Bronchial epithelial cell (primary cell): ENCODE measurements around the gene LSM4. TPM values are rescaled to one million over a fixed set of nuclear protein-coding genes. Genes with fewer than 3 reads are reported as not detected.

Experiments used
- DNase-seq: peaks from one replicate; pipeline ENCODE4 v3.0.0-alpha.2; 2010; ENCODE audit warnings: low read depth
- FAIRE-seq: peaks from 2 replicates; lab custom pipeline; 2011; peaks lifted over from hg19 to GRCh38; lab: Jason Lieb, UNC
- H3K27me3 ChIP-seq: 2 replicates; pipeline ENCODE4 v1.5.1; 2011; ENCODE audit warnings: low read length; ENCODE audit not compliant: control insufficient read depth, insufficient read depth
- H3K36me3 ChIP-seq: 2 replicates; pipeline ENCODE4 v1.5.1; 2011; ENCODE audit warnings: low read length; ENCODE audit not compliant: control insufficient read depth, insufficient read depth
- H3K4me3 ChIP-seq: 2 replicates; pipeline ENCODE4 v1.5.1; 2011; ENCODE audit warnings: mild to moderate bottlenecking, low read depth, low read length, control low read depth
- CTCF ChIP-seq: IDR thresholded peaks from 2 replicates; pipeline ENCODE4 v1.5.1; 2011; ENCODE audit warnings: mild to moderate bottlenecking, moderate library complexity, low read length, control low read depth, inconsistent platforms; ENCODE audit not compliant: insufficient read depth, severe bottlenecking
- total RNA-seq: library from RNA; depleted of rRNA; stranded (reverse); fragments of >200 nt; gene quantifications from 2 replicates; pipeline ENCODE4 v1.2.1, GENCODE V29; 2014

Gene LSM4
- total RNA-seq, 1 donor from 2014 or later = 208 TPM

GRCh38 chr19:18310966-18311365, 11.9 kb downstream of the LSM4 start:
- DNase-seq (no peak), FAIRE-seq (no peak)
- Histone ChIP-seq H3K36me3 (peaks cover 28% of the 10 kb centered on the region), H3K27me3 (no peaks in the 10 kb centered on the region), H3K4me3 (no peak overlapping the region)
- no peak for TF ChIP-seq CTCF

- no peaks in the 10 kb centered on the region for H3K27me3 ChIP-seq
- TF ChIP-seq CTCF = no peak
- H3K36me3 ChIP-seq = peaks cover 26% of the 10 kb centered on the region
- no peak for FAIRE-seq
- H3K4me3 ChIP-seq = no peak overlapping the region
- DNase-seq = no peak
Measured at GRCh38 chr19:18310118-18310909, 12.6 kb downstream of the LSM4 start.

- Histone ChIP-seq H3K27me3 (no peaks in the 10 kb centered on the region), H3K4me3 (no peak overlapping the region), H3K36me3 (peaks cover 26% of the 10 kb centered on the region)
- FAIRE-seq (no peak), DNase-seq (no peak)
- no peak for TF ChIP-seq CTCF
Measured at GRCh38 chr19:18309525-18310064, 13.3 kb downstream of the LSM4 start.

- Histone ChIP-seq H3K27me3 (no peaks in the 10 kb centered on the region), H3K4me3 (no peak overlapping the region), H3K36me3 (peaks cover 23% of the 10 kb centered on the region)
- no peak for TF ChIP-seq CTCF
- no peak for FAIRE-seq
- no peak for DNase-seq
Measured at GRCh38 chr19:18308948-18309325, 13.9 kb downstream of the LSM4 start.

GRCh38 chr19:18308051-18308947, 14.6 kb downstream of the LSM4 start:
- no peak for TF ChIP-seq CTCF
- Histone ChIP-seq H3K27me3 (no peaks in the 10 kb centered on the region), H3K36me3 (peaks cover 23% of the 10 kb centered on the region), H3K4me3 (no peak overlapping the region)
- no peak for DNase-seq
- FAIRE-seq = no peak
